Stimulated activated naive CD8-positive, alpha-beta T cell treated with anti-CD3 and anti-CD28 coated beads, Interleukin-15, Interleukin-2, amounts not matched to agents 100 U/mL and 50 U/mL, for 24 hours (primary cell): ENCODE measurements around the gene CREB3.

ENCODE experiments used
- ATAC-seq: fragments of 150-1000 bp; cut with Tn5 transposase; one replicate; pipeline ENCODE4 v1.10.0; 2021
- DNase-seq: peaks from one replicate; pipeline ENCODE4 v3.0.0; 2021

The CREB3 gene

GRCh38 chr9:35749515-35750255, 17.2 kb downstream of the CREB3 start:
- ATAC-seq (peak; percentile 42), DNase-seq (peak; percentile 54)

- DNase-seq (no peak), ATAC-seq (no peak)
Measured at GRCh38 chr9:35750256-35750531, 17.7 kb downstream of the CREB3 start.

DNA sequence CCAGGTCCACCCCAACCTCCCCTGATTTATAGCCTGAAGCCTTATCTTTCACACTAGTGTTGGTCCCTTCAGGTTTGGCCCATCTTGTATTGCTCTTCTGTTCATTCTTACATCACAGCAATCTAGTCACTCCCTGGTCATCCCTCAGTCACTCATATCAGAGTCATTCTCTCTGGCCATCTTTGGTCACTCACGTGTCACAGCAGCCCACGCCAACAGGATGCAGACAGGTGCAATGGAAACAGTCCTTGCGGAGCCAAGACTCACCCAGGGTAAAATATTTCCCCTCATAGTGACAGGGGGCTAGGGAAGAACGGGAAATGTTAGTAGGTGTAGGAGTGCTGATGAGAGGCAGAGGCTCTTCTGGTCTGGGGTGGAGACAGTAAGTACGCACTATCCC, 21.0 kb downstream of the CREB3 start:
- ATAC-seq, result no peak
- no peak for DNase-seq

GRCh38 chr9:35754264-35754663, 21.8 kb downstream of the CREB3 start, which contains the start of gene MSMP:
Gene MSMP (minus strand): TSS chr9:35754276. CDS start chr9:35754129, 147 bp downstream.
- ATAC-seq (no peak), DNase-seq (no peak)

- DNase-seq, result no peak
- ATAC-seq, result no peak
Measured at GRCh38 chr9:35755071-35755470, 22.6 kb downstream of the CREB3 start.

GRCh38 chr9:35756275-35757225, 24.1 kb downstream of the CREB3 start:
- DNase-seq (peak; percentile 88), ATAC-seq (peak; percentile 86)

DNA sequence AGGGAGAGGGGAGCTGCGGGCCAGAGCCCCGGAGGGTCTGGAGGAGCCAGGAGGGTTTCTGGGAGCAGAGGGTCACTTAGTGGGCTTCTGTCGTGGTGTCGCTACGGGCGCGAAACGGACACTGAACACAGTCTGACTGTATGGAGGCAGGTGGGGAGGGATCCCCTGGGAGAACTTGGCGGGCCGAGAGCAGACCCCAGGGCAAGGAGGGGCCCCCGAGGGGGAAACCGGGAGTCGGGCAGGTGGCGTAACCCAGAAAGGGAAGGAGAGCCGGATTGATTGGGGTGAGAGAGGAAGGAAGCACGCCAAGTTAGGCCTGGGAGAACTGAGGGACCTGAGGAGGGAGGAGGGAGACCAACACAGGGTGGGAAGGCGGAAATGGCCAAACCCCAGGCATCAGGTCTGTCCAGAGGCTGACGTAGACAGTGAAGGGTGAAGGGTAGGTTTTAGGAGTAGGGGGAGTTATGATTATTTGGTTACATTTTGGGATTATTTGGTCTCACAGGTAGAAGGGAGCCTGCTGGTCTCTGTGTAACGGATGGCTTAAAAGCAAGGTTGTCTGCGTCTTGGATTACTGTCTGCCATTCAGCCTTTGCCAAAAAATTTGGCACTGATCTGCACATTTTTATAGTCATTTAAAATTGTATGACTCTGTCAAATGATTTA, 24.9 kb downstream of the CREB3 start:
- DNase-seq, result peak; percentile 46
- peak; percentile 38 for ATAC-seq

GRCh38 chr9:35757892-35758275, 25.4 kb downstream of the CREB3 start:
- DNase-seq, result no peak
- ATAC-seq, result no peak

DNA sequence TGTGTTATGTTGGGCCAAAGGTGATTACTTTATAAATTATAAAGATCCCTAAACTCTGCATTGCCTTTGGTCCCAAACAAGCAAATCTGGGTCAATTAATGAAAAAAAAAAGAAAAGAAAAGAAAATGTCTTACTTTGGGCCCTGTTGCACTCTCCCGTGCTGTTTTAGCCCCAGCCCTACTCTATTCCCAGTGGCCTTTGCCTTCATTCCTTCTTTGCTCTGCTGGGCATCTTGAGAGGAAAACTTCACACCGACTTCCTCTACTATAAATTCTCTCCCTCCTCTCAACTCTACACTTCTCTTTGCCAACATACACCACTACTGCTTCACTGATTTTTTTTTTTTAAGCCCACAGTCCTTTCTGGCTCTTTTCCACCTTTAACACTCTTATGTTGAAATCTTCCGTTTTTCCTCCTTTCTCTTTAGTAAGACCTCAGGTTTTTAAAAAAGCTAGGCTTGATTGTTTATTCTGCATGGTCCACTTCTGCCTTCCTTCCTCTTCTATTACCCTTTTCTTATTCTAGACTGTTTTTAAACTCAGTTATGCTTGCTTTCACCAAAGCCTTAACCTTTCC, 26.1 kb downstream of the CREB3 start:
- ATAC-seq (no peak), DNase-seq (no peak)

GRCh38 chr9:35759795-35760194, 27.3 kb downstream of the CREB3 start:
- ATAC-seq (no peak), DNase-seq (no peak)

- ATAC-seq (no peak), DNase-seq (no peak)
Measured at GRCh38 chr9:35760651-35761050, 28.2 kb downstream of the CREB3 start.

- ATAC-seq (no peak), DNase-seq (no peak)
Measured at GRCh38 chr9:35763181-35763580, 30.7 kb downstream of the CREB3 start.

DNA sequence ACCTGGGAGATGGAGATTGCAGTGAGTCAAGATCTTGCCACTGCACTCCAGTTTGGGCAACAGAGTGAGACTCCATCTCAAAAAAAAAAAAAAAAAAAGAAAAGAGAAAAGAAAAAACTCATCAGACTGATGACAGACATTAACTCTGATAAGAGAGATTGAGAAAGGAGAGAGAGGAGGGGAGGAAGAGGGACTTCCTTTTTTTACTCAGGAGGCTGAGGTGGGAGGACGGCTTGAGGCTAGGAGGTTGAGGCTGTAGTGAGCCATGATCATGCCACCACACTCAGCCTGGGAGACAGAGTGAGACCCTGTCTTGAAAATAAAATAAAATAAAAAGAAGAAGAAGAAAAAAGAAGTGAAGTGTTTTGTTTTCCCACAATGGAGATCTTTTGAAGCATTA, 31.3 kb downstream of the CREB3 start:
- ATAC-seq (no peak), DNase-seq (no peak)

- no peak for DNase-seq
- ATAC-seq, result no peak
Measured at GRCh38 chr9:35766997-35767396, 34.5 kb downstream of the CREB3 start.

- no peak for DNase-seq
- no peak for ATAC-seq
Measured at GRCh38 chr9:35767458-35767857, 35.0 kb downstream of the CREB3 start.

- ATAC-seq (no peak), DNase-seq (no peak)
Measured at GRCh38 chr9:35769763-35770162, 37.3 kb downstream of the CREB3 start.

DNA sequence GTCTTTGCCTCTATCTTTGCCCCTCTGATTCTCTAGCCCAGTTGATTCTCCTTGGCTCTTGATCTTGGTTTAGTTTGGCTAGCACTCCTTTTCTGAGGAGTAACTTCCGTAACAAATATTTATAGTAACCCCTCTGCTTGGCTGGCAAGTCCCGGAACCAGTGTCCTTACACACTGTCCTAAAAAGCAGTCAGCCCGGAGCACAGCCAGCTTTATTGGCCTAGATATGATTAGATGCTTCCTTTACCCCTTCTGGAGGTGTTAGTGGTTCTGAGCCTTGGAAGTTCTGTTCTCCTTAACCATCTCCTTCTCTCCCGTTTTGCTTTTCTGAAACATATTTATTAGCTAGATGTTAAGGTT, 38.6 kb downstream of the CREB3 start:
- no peak for ATAC-seq
- DNase-seq, result no peak

DNA sequence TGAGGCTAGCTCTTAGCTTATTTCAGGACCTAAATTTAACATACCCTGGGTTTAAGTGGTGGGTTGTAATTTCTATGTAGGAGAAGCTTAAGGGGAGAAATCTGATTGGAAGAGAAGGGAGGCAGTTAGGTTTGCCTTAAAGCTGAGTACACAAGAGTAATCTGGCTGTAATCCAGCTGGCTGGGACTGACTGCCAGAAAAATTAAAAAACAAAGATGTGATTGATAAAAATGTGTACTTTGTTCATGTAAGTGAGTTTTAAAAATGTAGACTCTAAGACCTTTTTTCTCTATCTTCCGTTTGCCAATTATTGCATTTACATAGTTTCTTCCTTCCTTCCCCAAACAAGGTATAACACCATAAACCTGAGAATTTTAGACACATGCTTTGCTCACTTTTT, 39.1 kb downstream of the CREB3 start:
- no peak for DNase-seq
- no peak for ATAC-seq

- ATAC-seq, result no peak
Measured at GRCh38 chr9:35771943-35772342, 39.5 kb downstream of the CREB3 start.

GRCh38 chr9:35774907-35775635, 42.6 kb downstream of the CREB3 start:
- DNase-seq (no peak), ATAC-seq (no peak)

More at GRCh38 chr9:35771943-35772342, 39.5 kb downstream of the CREB3 start:
- DNase-seq, result no peak

DNA sequence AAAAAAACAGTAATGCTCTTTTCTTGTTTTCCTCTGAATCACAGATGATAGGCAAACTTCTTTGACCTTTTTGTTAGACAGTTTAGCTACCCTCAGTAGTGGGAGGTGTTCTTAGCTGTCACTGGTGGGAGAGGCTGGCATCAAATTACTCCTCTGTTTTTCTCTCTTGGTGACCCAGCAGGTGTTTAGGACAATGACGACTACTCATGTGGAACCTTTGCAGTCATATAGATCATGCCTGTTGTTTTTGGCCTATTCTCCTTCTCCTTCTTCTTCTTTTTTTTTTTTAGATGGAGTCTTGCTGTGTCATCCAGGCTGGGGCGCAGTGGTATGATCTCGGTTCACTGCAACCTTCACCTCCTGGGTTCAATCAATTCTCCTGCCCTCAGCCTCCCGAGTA, 43.6 kb downstream of the CREB3 start:
- ATAC-seq (peak; percentile 69), DNase-seq (no peak)

DNA sequence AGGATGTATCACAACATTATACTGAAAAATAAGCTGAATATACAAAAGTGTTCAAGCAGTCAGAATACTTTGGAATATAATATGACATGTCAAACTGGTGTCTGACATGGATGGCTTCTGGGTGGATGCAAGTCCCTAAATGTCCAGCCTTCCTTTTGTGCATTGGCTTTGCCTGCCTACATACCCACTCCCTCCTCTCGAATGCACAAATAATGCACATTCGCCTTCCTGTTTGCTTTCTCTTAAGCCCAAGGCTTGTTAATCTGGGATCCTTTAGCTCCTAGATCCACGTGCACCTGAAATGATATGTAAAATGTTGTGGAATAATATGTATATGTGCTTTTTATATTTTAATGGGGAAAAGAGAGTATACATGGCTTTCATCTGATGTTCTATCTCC, 46.0 kb downstream of the CREB3 start:
- ATAC-seq, result no peak
- no peak for DNase-seq
